ENCODE results near the gene MAPKAP1. TPM values are rescaled to one million over a fixed set of nuclear protein-coding genes. Genes with fewer than 3 reads are reported as not detected.
A peak's percentile ranks its signal among the peaks of the same experiment; 100 is the strongest.

Gene MAPKAP1
- total and polyA plus RNA-seq, 2 of the 13 experiments (the other 11 are each of a cell fraction or from before 2014, with no cell fraction given): 45.0 to 64.3 TPM

DNA sequence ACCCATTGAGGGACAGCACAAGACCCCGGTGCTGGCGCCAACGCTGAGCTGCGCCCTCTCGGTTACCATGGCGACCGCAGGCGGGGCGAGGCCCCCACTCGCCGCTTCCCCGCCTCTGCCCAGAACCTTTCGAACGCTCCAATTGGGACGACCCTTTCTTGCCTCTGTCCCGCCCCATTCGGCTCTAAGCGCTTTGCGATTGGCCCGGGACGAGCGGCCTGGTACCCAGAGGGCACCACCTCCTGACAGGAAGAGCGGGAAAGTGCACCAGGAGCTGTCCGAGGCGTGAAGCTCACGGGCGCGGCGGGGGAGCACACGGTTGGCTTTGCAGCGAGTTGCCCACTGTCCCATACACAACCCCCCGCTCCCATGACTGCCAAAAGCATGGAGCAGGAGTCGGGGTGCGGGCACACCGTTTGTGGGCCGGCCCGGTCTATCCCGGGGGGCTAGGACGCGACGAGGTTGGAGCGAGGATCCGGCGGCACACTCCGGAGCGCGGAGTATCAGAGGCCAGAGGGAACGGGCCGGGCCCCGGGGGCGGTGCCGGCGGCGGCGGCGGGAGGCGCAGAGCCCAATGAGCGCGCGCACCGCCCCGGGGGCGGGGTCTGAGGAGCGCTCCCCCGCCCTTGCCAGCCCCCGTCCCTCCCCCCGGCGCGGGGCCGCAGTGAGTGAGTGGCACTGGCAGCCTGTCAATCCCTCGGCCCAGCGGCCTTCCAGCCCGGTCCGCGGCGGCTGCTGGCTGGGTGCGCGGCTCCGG is 39.2 kb upstream of the MAPKAP1 start (continued):
- TF ChIP-seq, protein P1, sequence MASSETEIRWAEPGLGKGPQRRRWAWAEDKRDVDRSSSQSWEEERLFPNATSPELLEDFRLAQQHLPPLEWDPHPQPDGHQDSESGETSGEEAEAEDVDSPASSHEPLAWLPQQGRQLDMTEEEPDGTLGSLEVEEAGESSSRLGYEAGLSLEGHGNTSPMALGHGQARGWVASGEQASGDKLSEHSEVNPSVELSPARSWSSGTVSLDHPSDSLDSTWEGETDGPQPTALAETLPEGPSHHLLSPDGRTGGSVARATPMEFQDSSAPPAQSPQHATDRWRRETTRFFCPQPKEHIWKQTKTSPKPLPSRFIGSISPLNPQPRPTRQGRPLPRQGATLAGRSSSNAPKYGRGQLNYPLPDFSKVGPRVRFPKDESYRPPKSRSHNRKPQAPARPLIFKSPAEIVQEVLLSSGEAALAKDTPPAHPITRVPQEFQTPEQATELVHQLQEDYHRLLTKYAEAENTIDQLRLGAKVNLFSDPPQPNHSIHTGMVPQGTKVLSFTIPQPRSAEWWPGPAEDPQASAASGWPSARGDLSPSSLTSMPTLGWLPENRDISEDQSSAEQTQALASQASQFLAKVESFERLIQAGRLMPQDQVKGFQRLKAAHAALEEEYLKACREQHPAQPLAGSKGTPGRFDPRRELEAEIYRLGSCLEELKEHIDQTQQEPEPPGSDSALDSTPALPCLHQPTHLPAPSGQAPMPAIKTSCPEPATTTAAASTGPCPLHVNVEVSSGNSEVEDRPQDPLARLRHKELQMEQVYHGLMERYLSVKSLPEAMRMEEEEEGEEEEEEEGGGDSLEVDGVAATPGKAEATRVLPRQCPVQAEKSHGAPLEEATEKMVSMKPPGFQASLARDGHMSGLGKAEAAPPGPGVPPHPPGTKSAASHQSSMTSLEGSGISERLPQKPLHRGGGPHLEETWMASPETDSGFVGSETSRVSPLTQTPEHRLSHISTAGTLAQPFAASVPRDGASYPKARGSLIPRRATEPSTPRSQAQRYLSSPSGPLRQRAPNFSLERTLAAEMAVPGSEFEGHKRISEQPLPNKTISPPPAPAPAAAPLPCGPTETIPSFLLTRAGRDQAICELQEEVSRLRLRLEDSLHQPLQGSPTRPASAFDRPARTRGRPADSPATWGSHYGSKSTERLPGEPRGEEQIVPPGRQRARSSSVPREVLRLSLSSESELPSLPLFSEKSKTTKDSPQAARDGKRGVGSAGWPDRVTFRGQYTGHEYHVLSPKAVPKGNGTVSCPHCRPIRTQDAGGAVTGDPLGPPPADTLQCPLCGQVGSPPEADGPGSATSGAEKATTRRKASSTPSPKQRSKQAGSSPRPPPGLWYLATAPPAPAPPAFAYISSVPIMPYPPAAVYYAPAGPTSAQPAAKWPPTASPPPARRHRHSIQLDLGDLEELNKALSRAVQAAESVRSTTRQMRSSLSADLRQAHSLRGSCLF (CRISPR knock-in tag; IDR thresholded peaks at IDR 0.05; ENCODE audit: borderline replicate concordance): peak; percentile 91; the same call in 1 of the 2 replicates
- TF ChIP-seq KDM3A (CRISPR knock-in tag; IDR thresholded peaks at IDR 0.05; ENCODE audit: low read depth): peak; percentile 77; the same call in 1 of the 2 replicates
- no peak for TF ChIP-seq ATRX (CRISPR knock-in tag; IDR thresholded peaks at IDR 0.05; ENCODE audit: borderline replicate concordance)
- peak; percentile 87 for TF ChIP-seq NFYB (CRISPR knock-in tag; IDR thresholded peaks at IDR 0.05)
- peak; percentile 99 for TF ChIP-seq NRL (CRISPR knock-in tag; IDR thresholded peaks at IDR 0.05; ENCODE audit: borderline replicate concordance)
- TF ChIP-seq, protein P2, sequence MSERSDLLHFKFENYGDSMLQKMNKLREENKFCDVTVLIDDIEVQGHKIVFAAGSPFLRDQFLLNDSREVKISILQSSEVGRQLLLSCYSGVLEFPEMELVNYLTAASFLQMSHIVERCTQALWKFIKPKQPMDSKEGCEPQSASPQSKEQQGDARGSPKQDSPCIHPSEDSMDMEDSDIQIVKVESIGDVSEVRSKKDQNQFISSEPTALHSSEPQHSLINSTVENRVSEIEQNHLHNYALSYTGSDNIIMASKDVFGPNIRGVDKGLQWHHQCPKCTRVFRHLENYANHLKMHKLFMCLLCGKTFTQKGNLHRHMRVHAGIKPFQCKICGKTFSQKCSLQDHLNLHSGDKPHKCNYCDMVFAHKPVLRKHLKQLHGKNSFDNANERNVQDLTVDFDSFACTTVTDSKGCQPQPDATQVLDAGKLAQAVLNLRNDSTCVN (CRISPR knock-in tag; IDR thresholded peaks at IDR 0.05; ENCODE audit: borderline replicate concordance): peak; percentile 73; the same call in 1 of the 2 replicates
- no peak for TF ChIP-seq TCF7 (IDR thresholded peaks at IDR 0.05; ENCODE audit: low read depth)
- TF ChIP-seq ZNF264 (CRISPR knock-in tag; IDR thresholded peaks at IDR 0.05): peak; percentile 83
- TF ChIP-seq JDP2 (CRISPR knock-in tag; IDR thresholded peaks at IDR 0.05; ENCODE audit: borderline replicate concordance): peak; percentile 81; the same call in 1 of the 2 replicates
- TF ChIP-seq PLRG1 (conservative IDR thresholded peaks at IDR 0.05): no peak
- TF ChIP-seq IRF2 (CRISPR knock-in tag; IDR thresholded peaks at IDR 0.05): no peak; the same call in 1 of the 2 replicates
- no peak for TF ChIP-seq ELF3 (CRISPR knock-in tag; IDR thresholded peaks at IDR 0.05)
- TF ChIP-seq SRF (IDR thresholded peaks at IDR 0.05; ENCODE audit: low read depth, low read length): no peak
- peak; percentile 95 for TF ChIP-seq ZNF772 (CRISPR knock-in tag; IDR thresholded peaks at IDR 0.05)
- peak; percentile 96 for TF ChIP-seq ZFP36L1 (CRISPR knock-in tag; IDR thresholded peaks at IDR 0.05)
- TF ChIP-seq CHD2 (IDR thresholded peaks at IDR 0.05; ENCODE audit: low read depth, low read length): no peak
- TF ChIP-seq, protein P3, sequence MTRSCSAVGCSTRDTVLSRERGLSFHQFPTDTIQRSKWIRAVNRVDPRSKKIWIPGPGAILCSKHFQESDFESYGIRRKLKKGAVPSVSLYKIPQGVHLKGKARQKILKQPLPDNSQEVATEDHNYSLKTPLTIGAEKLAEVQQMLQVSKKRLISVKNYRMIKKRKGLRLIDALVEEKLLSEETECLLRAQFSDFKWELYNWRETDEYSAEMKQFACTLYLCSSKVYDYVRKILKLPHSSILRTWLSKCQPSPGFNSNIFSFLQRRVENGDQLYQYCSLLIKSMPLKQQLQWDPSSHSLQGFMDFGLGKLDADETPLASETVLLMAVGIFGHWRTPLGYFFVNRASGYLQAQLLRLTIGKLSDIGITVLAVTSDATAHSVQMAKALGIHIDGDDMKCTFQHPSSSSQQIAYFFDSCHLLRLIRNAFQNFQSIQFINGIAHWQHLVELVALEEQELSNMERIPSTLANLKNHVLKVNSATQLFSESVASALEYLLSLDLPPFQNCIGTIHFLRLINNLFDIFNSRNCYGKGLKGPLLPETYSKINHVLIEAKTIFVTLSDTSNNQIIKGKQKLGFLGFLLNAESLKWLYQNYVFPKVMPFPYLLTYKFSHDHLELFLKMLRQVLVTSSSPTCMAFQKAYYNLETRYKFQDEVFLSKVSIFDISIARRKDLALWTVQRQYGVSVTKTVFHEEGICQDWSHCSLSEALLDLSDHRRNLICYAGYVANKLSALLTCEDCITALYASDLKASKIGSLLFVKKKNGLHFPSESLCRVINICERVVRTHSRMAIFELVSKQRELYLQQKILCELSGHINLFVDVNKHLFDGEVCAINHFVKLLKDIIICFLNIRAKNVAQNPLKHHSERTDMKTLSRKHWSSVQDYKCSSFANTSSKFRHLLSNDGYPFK (CRISPR knock-in tag; IDR thresholded peaks at IDR 0.05; ENCODE audit: borderline replicate concordance): peak; percentile 91
- peak; percentile 82 for TF ChIP-seq ZNF777 (CRISPR knock-in tag; IDR thresholded peaks at IDR 0.05)
- TF ChIP-seq ZNF644 (CRISPR knock-in tag; IDR thresholded peaks at IDR 0.05; ENCODE audit: low read depth): 0 out of 2 replicates have a peak, but pooled peaks have one; percentile 8
- no peak for TF ChIP-seq ZKSCAN5 (CRISPR knock-in tag; IDR thresholded peaks at IDR 0.05)
- TF ChIP-seq SRSF4 (IDR thresholded peaks at IDR 0.05; ENCODE audit: low read depth, low read length, poor library complexity, severe bottlenecking): no peak
- peak; percentile 92 for TF ChIP-seq SP2 (CRISPR knock-in tag; IDR thresholded peaks at IDR 0.05)

Measured in HepG2 (cell line).